IMR-90 (cell line): ENCODE measurements around the gene MYH7B.

ENCODE experiments used
- CHD1 ChIP-seq: IDR thresholded peaks from 2 replicates; pipeline ENCODE4 v1.6.1; 2012; ENCODE audit warnings: low read depth, low read length, improper control_type of control experiment
- MAZ ChIP-seq: IDR thresholded peaks from 2 replicates; pipeline ENCODE4 v1.6.1; 2012; ENCODE audit warnings: low read depth, mild to moderate bottlenecking, low read length, improper control_type of control experiment, moderate library complexity, borderline replicate concordance
- POLR2A ChIP-seq: IDR thresholded peaks from 2 replicates; pipeline ENCODE4 v1.6.1; 2012; ENCODE audit warnings: mild to moderate bottlenecking, low read depth, low read length
- TF ChIP-seq, protein P1 (sequence below): conservative IDR thresholded peaks from 2 replicates; pipeline ENCODE4 v1.5.1; 2012; ENCODE audit warnings: mild to moderate bottlenecking, low read depth, low read length, improper control_type of control experiment

DNA sequence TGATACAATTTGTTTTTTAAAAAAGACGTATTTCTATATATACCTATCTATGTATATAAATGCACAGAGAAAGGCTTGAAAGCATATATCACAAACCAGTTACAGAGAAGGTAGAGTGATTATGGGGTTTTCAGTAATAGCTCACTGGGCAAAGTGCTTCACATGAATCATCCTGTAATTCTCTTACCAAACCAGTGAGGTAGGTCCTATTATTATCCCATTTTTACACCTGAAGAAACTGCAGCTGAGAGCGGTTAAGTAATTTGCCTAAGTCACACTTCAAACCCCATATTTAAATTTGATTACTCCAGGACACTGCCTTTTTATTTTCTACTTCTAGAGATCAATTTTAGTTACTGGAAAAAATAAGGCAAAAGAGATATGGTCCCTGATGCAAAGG is 4.4 kb upstream of the MYH7B start:
- TF ChIP-seq, protein P1, sequence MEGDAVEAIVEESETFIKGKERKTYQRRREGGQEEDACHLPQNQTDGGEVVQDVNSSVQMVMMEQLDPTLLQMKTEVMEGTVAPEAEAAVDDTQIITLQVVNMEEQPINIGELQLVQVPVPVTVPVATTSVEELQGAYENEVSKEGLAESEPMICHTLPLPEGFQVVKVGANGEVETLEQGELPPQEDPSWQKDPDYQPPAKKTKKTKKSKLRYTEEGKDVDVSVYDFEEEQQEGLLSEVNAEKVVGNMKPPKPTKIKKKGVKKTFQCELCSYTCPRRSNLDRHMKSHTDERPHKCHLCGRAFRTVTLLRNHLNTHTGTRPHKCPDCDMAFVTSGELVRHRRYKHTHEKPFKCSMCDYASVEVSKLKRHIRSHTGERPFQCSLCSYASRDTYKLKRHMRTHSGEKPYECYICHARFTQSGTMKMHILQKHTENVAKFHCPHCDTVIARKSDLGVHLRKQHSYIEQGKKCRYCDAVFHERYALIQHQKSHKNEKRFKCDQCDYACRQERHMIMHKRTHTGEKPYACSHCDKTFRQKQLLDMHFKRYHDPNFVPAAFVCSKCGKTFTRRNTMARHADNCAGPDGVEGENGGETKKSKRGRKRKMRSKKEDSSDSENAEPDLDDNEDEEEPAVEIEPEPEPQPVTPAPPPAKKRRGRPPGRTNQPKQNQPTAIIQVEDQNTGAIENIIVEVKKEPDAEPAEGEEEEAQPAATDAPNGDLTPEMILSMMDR: no peak
- no peak for TF ChIP-seq MAZ
- no peak for TF ChIP-seq CHD1
- TF ChIP-seq POLR2A: no peak
